Natural killer cell (primary cell): ENCODE data around the gene SLCO3A1. TPM values are rescaled to one million over a fixed set of nuclear protein-coding genes. Genes with fewer than 3 reads are reported as not detected.

Experiments used
- ATAC-seq, 3 donors: fragments of 150-1000 bp in 2 of 3; fragments of 200-7000 bp in 1 of 3; cut with Tn5 transposase; 1 replicate in 1 of 3; 2 replicates in 2 of 3; pipeline ENCODE4 v1.10.0; 2021; ENCODE audit warnings: mild to moderate bottlenecking in 2 of 3, moderate library complexity in 2 of 3
- DNase-seq, 2 donors: peaks; one replicate each; pipeline versions ENCODE4 v3.0.0 to v3.0.0-alpha.2; 2013 to 2021; ENCODE audit warnings: mixed read lengths in 1 of 2
- H3K27ac ChIP-seq: one replicate; pipeline ENCODE4 v1.5.1; 2013; ENCODE audit warnings: mild to moderate bottlenecking, low read length
- H3K27me3 ChIP-seq: one replicate; pipeline ENCODE4 v1.6.1; 2013; ENCODE audit warnings: low read length; ENCODE audit not compliant: control insufficient read depth, insufficient read depth
- H3K36me3 ChIP-seq: one replicate; pipeline ENCODE4 v1.6.1; 2013; ENCODE audit warnings: low read length; ENCODE audit not compliant: control insufficient read depth, insufficient read depth
- H3K4me1 ChIP-seq: one replicate; pipeline ENCODE4 v1.6.1; 2013; ENCODE audit warnings: low read length; ENCODE audit not compliant: control insufficient read depth, insufficient read depth
- H3K4me3 ChIP-seq: one replicate; pipeline ENCODE4 v1.5.1; 2013; ENCODE audit warnings: low read length
- H3K9me3 ChIP-seq: one replicate; pipeline ENCODE4 v1.6.1; 2013; ENCODE audit warnings: low read length; ENCODE audit not compliant: control insufficient read depth, insufficient read depth
- H3K27ac Mint-ChIP-seq, 2 donors: one replicate each; pipeline ENCODE4 v1.8.0; 2022; ENCODE audit warnings: mild to moderate bottlenecking in 2 of 2, mixed read lengths in 2 of 2, moderate library complexity in 1 of 2
- H3K27me3 Mint-ChIP-seq, 2 donors: one replicate each; pipeline ENCODE4 v1.8.0; 2022; ENCODE audit warnings: low read depth in 2 of 2, mixed read lengths in 2 of 2
- H3K36me3 Mint-ChIP-seq: one replicate; pipeline ENCODE4 v1.8.0; 2022; ENCODE audit warnings: mixed read lengths
- H3K4me1 Mint-ChIP-seq, 2 donors: one replicate each; pipeline ENCODE4 v1.8.0; 2022; ENCODE audit warnings: mixed read lengths in 2 of 2
- H3K4me3 Mint-ChIP-seq: one replicate; pipeline ENCODE4 v1.8.0; 2022; ENCODE audit warnings: mild to moderate bottlenecking, moderate library complexity, mixed read lengths
- H3K9me3 Mint-ChIP-seq, 2 donors: one replicate each; pipeline ENCODE4 v1.8.0; 2022; ENCODE audit warnings: mixed read lengths in 2 of 2
- WGBS: methylation state at CpG from one replicate; pipeline ENCODE4 v1.1.7; 2013; ENCODE audit warnings: missing lambda C conversion rate; ENCODE audit not compliant: insufficient coverage; 5-methylcytosine and 5-hydroxymethylcytosine counted together
- intact Hi-C: fragments of 100-400 bp; cut with micrococcal nuclease; formaldehyde crosslinking; loops from one replicate; pipeline ENCODE4 v1.14.2; 2022
- total RNA-seq, 4 donors: library from RNA; stranded (reverse); fragments of 120-200 nt in 1 of 4; gene quantifications; one replicate each; pipeline versions ENCODE4 v1.2.3 to v1.2.4, GENCODE V29; 2013 to 2022
- TF ChIP-seq, protein P1 (sequence below): fragments of 200-600 bp; IDR thresholded peaks from one replicate; pipeline ENCODE4 v1.8.0; 2022; ENCODE audit warnings: antibody characterized with exemption

SLCO3A1 gene
- total RNA-seq, 3 donors from 2014 or later (not counting 1 experiment from before 2014, with no cell fraction given), result 48.5 to 73.5 (median 68.8) TPM

DNA sequence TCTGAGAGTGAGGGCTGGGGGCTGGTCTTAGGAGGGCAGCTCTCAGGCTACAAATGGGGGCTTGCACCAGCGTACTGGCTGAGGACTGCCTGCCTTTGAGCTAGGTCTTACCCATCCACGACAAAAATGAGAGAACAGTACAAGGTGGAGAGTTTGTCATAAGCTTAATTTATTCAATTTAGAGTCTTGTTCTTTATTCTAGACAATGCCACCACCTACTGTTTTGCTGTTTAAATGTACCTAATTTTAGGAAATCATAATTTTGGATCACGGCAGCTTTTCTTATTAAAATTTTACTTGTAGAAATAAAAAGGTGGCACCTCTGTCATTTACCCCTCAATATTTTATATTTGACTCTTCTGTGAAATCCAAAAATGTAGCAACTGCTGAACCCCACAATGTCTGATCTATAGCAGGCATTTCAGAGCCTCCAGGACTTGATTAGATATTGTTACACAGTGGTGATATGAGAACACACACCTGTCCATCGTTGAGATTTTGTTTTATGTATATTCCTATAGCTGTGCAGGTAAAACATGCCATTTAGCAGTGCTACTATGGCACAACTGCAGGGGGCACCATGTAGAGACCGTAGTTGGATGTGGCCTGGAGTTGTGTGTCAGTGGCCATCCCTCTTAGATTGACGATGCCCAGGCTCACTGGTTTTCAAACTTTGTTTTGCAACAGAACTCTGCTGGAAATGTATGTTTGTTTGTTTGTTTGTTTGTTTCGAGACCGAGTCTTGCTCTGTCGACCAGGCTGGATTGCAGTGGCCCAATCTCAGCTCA is 88.6 kb downstream of the SLCO3A1 start:
- peaks cover 82 to 90% of the 10 kb centered on the region in 2 donors for H3K4me1 Mint-ChIP-seq
- no peaks in the 10 kb centered on the region for H3K36me3 Mint-ChIP-seq
- H3K9me3 Mint-ChIP-seq, result no peaks in the 10 kb centered on the region
- no peaks in the 10 kb centered on the region for H3K27me3 ChIP-seq
- TF ChIP-seq, protein P1, sequence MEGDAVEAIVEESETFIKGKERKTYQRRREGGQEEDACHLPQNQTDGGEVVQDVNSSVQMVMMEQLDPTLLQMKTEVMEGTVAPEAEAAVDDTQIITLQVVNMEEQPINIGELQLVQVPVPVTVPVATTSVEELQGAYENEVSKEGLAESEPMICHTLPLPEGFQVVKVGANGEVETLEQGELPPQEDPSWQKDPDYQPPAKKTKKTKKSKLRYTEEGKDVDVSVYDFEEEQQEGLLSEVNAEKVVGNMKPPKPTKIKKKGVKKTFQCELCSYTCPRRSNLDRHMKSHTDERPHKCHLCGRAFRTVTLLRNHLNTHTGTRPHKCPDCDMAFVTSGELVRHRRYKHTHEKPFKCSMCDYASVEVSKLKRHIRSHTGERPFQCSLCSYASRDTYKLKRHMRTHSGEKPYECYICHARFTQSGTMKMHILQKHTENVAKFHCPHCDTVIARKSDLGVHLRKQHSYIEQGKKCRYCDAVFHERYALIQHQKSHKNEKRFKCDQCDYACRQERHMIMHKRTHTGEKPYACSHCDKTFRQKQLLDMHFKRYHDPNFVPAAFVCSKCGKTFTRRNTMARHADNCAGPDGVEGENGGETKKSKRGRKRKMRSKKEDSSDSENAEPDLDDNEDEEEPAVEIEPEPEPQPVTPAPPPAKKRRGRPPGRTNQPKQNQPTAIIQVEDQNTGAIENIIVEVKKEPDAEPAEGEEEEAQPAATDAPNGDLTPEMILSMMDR, result no peak
- no peaks in the 10 kb centered on the region for H3K36me3 ChIP-seq
- ATAC-seq (no peak), DNase-seq (peak in 1 of 2 donors; percentile 46)
- no peaks in the 10 kb centered on the region for H3K9me3 ChIP-seq
- 83% methylated on average over 8 of the region's 9 CpGs for WGBS
- H3K27me3 Mint-ChIP-seq, result no peaks in the 10 kb centered on the region
- H3K27ac ChIP-seq, result peak overlapping the region; percentile 59
- H3K4me1 ChIP-seq, result peaks cover 35% of the 10 kb centered on the region
- peak overlapping the region; percentile 75 to 89 for H3K27ac Mint-ChIP-seq
- intact Hi-C loops, result loop anchor here (5.0 kb wide), 2 partner anchors 50 to 85 kb away; no protein-coding TSS in a partner anchor
- H3K4me3 Mint-ChIP-seq, result no peak overlapping the region
- no peak overlapping the region for H3K4me3 ChIP-seq

DNA sequence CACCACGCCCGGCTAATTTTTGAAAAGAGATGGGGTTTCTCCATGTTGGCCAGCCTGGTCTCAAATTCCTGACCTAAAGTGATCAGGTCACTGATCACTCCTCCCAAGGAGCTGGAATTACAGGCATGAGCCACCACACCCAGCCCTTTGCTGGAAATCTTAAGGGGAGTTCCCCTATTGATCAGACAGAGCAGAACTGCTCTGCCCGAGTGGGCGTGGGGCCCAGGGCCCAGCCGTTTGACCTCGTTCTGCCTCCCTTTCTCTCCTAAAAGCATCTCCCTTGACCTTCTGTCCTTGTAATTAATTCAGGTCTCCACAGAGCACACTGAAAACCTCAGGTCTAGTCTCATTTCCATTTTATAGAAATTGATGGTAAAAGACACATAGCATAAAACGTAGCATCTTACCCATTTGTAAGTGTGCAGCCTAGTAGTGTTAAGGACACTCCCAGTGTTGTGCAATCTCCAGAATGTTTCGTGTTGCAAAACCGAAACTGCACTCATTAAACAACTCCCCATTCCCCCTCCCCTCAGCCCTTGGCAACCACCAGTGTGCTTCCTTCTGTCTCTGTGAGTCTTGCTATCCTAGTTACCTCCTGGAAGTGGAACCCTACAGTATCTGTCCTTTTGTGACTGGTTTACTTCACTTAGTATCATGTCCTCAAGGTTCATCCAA is 89.3 kb downstream of the SLCO3A1 start:
- Mint-ChIP-seq H3K36me3 (no peaks in the 10 kb centered on the region), H3K4me3 (peak overlapping the region; percentile 83), H3K4me1 (peaks cover 86 to 93% of the 10 kb centered on the region in 2 donors), H3K27ac (peak overlapping the region; percentile 75 to 89), H3K27me3 (no peaks in the 10 kb centered on the region), H3K9me3 (no peaks in the 10 kb centered on the region)
- WGBS, result 31% methylated on average over 9 of the region's 9 CpGs
- Histone ChIP-seq H3K27me3 (no peaks in the 10 kb centered on the region), H3K9me3 (no peaks in the 10 kb centered on the region), H3K27ac (peak overlapping the region; percentile 59), H3K36me3 (no peaks in the 10 kb centered on the region), H3K4me1 (peaks cover 42% of the 10 kb centered on the region), H3K4me3 (no peak overlapping the region)
- ATAC-seq (peak; percentile 93 to 98 (median 97)), DNase-seq (peak; percentile 36 to 70)
- TF ChIP-seq, protein P1, result no peak
- intact Hi-C loops, result loop anchor here (5.0 kb wide), 2 partner anchors 49 to 86 kb away; no protein-coding TSS in a partner anchor

DNA sequence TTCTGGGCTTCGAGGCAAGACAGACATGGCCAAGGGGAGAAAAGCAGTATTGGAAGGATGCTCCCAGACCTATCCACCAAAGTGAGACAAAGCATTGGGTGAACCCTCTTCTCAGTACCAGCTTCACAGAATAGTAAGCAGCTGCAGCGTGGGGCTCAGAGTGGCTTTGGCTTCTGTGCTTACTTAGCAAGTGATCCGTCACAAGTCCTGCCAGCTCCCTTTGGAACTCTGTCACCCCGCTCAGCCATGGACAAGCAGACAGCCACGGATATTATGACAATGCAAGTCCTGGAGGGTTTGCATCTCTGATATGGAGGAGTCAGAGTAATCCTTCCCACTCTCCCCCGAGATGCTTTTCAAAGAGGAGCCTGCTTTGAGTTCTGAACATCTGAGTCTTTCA is 90.8 kb downstream of the SLCO3A1 start:
- DNase-seq (no peak), ATAC-seq (no peak)
- Mint-ChIP-seq H3K27me3 (no peaks in the 10 kb centered on the region), H3K4me3 (no peak overlapping the region), H3K36me3 (no peaks in the 10 kb centered on the region), H3K27ac (peak overlapping the region; percentile 75 to 89), H3K9me3 (no peaks in the 10 kb centered on the region), H3K4me1 (peaks cover 82 to 89% of the 10 kb centered on the region in 2 donors)
- H3K4me1 ChIP-seq, result peaks cover 51% of the 10 kb centered on the region
- no peaks in the 10 kb centered on the region for H3K9me3 ChIP-seq
- intact Hi-C loops, result loop anchor here (5.0 kb wide), 2 partner anchors 48 to 87 kb away; no protein-coding TSS in a partner anchor
- no peaks in the 10 kb centered on the region for H3K36me3 ChIP-seq
- H3K27me3 ChIP-seq, result no peaks in the 10 kb centered on the region
- H3K27ac ChIP-seq, result no peak overlapping the region
- TF ChIP-seq, protein P1, result no peak
- 77% methylated on average over 6 of the region's 6 CpGs for WGBS
- no peak overlapping the region for H3K4me3 ChIP-seq
